Measurements from ENCODE around the gene PDGFB. TPM values are rescaled to one million over a fixed set of nuclear protein-coding genes. Genes with fewer than 3 reads are reported as not detected.

The PDGFB gene
- total RNA-seq, 2 donors from 2014 or later = 9.9 to 16.4 TPM

GRCh38 chr22:39254122-39254521 is 9.3 kb upstream of the PDGFB start:
- no peaks in the 10 kb centered on the region for H3K27me3 ChIP-seq (replicated peaks; ENCODE audit: insufficient read depth)
- no peak for DNase-seq (ENCODE audit: low spot score)
- H3K4me1 ChIP-seq (replicated peaks) = peaks cover 7% of the 10 kb centered on the region
- H3K9me3 ChIP-seq = no peaks in the 10 kb centered on the region
- no peak overlapping the region for H3K4me3 ChIP-seq
- intact Hi-C loops (cut with DNase I) = no loop called here
- 80% methylated on average over 7 of the region's 14 CpGs for WGBS
- no peaks in the 10 kb centered on the region for H3K36me3 ChIP-seq
- H3K27ac ChIP-seq = peak overlapping the region; percentile 28 to 53
- TF ChIP-seq POLR2AphosphoS5 (IDR thresholded peaks at IDR 0.05) (no peak), POLR2A (IDR thresholded peaks at IDR 0.05) (no peak), CTCF (IDR thresholded peaks at IDR 0.05) (no peak)

GRCh38 chr22:39253435-39254070 is 8.8 kb upstream of the PDGFB start:
- H3K36me3 ChIP-seq = no peaks in the 10 kb centered on the region
- intact Hi-C loops (cut with DNase I) = no loop called here
- no peaks in the 10 kb centered on the region for H3K9me3 ChIP-seq
- DNase-seq (ENCODE audit: low spot score) = peak; percentile 89
- TF ChIP-seq POLR2A (IDR thresholded peaks at IDR 0.05) = peak; percentile 48
- peak in 1 of 4 experiments; percentile 23 for TF ChIP-seq CTCF (IDR thresholded peaks at IDR 0.05)
- TF ChIP-seq POLR2AphosphoS5 (IDR thresholded peaks at IDR 0.05) = peak; percentile 85
- no peak overlapping the region for H3K4me3 ChIP-seq
- no peaks in the 10 kb centered on the region for H3K27me3 ChIP-seq (replicated peaks; ENCODE audit: insufficient read depth)
- 10% methylated on average over 19 of the region's 19 CpGs for WGBS
- peaks cover 7% of the 10 kb centered on the region for H3K4me1 ChIP-seq (replicated peaks)
- peak overlapping the region; percentile 28 to 30 for H3K27ac ChIP-seq

GRCh38 chr22:39252461-39253434 is 8.0 kb upstream of the PDGFB start:
- H3K27ac ChIP-seq = peak overlapping the region in 1 of 2 donors; percentile 30
- intact Hi-C loops (cut with DNase I) = no loop called here
- peaks cover 7% of the 10 kb centered on the region for H3K4me1 ChIP-seq (replicated peaks)
- no peak overlapping the region for H3K4me3 ChIP-seq
- TF ChIP-seq POLR2AphosphoS5 (IDR thresholded peaks at IDR 0.05) (no peak), POLR2A (IDR thresholded peaks at IDR 0.05) (no peak), CTCF (IDR thresholded peaks at IDR 0.05) (no peak)
- no peaks in the 10 kb centered on the region for H3K27me3 ChIP-seq (replicated peaks; ENCODE audit: insufficient read depth)
- no peaks in the 10 kb centered on the region for H3K9me3 ChIP-seq
- no peak for DNase-seq (ENCODE audit: low spot score)
- H3K36me3 ChIP-seq = no peaks in the 10 kb centered on the region
- WGBS = 26% methylated on average over 21 of the region's 21 CpGs

- WGBS = 58% methylated on average over 22 of the region's 22 CpGs
These were observed 7.1 kb upstream of the PDGFB start for GRCh38 chr22:39251762-39252460.

More at GRCh38 chr22:39251762-39252460, 7.1 kb upstream of the PDGFB start:
- intact Hi-C loops (cut with DNase I) = no loop called here
- no peak for TF ChIP-seq CTCF (IDR thresholded peaks at IDR 0.05)
- TF ChIP-seq POLR2AphosphoS5 (IDR thresholded peaks at IDR 0.05) = no peak
- no peak for TF ChIP-seq POLR2A (IDR thresholded peaks at IDR 0.05)
- Histone ChIP-seq H3K36me3 (no peaks in the 10 kb centered on the region), H3K9me3 (no peaks in the 10 kb centered on the region), H3K4me1 (replicated peaks) (peaks cover 7% of the 10 kb centered on the region), H3K4me3 (no peak overlapping the region), H3K27me3 (replicated peaks; ENCODE audit: insufficient read depth) (no peaks in the 10 kb centered on the region), H3K27ac (no peak overlapping the region)
- DNase-seq (ENCODE audit: low spot score) = peak; percentile 23

Data from prostate gland (tissue), 2 donors.